Activated CD8-positive, alpha-beta memory T cell treated with anti-CD3 and anti-CD28 coated beads, Interleukin-2, amount 50 U/mL, for 48 hours (primary cell): ENCODE data around the gene FAM90A1.
A peak's percentile ranks its signal among the peaks of the same experiment; 100 is the strongest.
"Not testable (repeated sequence)": the region's sequence is repeated elsewhere in the genome, so short reads cannot be mapped to it uniquely, and the experiment has no call there.

Experiments
- DNase-seq: peaks from one replicate; pipeline ENCODE4 v3.0.0-alpha.2; 2020

The FAM90A1 gene, protein sequence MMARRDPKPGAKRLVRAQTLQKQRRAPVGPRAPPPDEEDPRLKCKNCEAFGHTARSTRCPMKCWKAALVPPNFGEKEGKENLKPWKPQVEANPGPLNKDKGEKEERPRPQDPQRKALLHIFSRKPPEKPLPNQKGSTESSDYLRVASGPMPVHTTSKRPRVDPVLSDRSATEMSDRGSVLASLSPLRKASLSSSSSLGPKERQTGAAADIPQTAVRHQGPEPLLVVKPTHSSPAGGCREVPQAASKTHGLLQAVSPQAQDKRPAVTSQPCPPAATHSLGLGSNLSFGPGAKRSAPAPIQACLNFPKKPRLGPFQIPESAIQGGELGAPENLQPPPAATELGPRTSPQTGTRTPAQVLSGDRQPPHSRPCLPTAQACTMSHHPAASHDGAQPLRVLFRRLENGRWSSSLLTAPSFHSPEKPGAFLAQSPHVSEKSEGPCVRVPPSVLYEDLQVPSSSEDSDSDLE

DNA sequence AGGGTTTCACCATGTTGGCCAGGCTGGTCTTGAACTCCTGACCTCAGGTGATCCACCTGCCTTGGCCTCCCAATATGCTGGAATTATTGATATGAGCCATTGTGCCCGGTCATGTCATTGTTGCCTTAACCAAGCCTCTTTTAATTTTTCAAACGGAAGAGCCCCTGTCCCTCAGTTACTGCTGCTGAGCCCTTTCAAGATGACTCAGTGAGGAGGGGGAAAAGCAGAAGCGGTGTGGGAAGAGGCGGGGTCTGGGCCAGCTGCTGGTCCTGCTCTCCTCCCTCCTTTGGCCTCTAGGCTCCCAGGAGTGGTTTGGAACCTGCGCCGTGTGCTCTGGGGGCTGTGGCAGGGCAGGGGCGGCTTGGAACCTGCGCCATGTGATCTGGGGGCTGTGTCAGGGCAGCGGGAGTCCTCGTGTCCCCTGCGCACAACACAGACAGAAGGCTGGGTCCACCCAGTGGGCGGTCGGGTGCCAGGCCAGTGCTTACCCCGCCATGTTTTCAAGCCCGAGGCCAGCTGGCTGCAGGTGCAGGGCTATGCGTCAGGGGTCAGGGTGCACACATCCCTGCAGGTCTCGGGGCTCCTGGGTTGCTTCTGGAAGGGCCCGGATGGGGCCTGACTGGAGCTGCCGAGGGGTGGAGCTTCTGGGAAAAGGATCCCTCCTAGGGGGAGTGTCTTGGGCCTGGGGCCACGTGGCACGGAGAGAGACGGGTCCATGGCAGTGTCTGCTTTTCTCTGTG, at the start of gene FAM90A1:
Gene FAM90A1, minus strand, starts transcription at position 627 of the 740 bp plus-strand sequence. CDS start 2,786 bp downstream, outside the sequence.
- not testable (repeated sequence) for DNase-seq

- not testable (repeated sequence) for DNase-seq
Observed at GRCh38 chr12:8276397-8276796, 49.0 kb upstream of the FAM90A1 start.

DNA sequence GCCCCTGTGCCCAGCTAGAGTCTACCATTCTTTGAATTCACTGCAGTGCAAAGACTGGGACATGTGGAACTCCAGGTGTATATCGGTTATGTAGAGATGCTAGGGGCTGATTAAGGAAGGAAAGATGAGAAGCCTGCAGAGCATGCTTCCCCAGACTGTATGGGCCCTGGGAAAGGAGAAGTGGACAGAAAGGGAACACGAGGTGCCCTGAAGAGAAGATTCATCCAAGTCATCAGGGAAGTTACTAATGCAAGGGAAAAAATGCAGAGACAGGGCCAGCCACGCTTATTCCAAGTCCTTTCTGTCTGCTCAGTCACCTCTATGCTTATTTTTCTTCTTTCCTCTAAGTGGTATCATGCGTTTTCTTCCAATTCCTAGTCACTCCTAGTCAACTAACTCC, 39.3 kb upstream of the FAM90A1 start:
- not testable (repeated sequence) for DNase-seq

GRCh38 chr12:8264236-8264635, 36.8 kb upstream of the FAM90A1 start:
- DNase-seq, result not testable (repeated sequence)

DNA sequence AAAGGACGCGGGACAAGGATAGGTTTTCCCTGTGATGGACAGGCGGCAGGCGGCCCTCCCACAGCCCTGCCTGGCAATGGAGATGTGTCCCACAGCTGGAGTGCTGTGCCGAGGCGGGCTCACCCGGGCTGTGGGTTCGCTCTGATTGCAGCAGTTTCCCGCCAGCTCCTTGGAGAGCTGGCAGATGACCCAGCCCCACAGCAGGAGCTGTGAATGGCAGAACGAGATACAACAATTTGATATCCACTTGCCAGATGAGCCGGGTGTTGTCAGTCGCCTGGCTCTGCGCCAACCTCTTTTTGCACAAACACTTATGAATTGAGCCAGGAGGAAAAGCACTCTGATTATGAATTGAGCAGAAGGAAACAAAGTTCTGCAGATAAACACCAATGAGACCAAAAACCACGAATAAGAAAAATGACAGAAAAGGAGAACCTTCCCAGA, 33.7 kb upstream of the FAM90A1 start:
- DNase-seq, result not testable (repeated sequence)

DNA sequence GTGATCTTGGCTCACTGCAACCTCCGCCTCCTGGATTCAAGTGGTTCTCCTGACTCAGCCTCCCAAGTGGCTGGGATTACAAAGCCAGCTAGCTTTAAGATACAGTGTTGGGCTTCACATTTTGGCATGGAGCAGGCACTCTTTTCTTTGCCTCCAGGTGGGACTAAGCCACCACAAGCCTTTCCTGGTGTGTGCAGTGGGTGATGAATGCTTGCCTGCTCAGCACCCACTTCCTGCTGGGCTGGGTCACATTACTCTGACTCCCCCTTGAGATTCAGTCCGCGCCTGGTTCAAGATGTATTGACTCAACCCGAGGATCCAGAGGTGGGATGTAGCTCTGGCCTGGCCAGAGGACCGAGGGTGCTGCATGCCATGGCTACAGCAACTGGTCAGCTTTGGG, 28.9 kb upstream of the FAM90A1 start:
- DNase-seq, result not testable (repeated sequence)

DNA sequence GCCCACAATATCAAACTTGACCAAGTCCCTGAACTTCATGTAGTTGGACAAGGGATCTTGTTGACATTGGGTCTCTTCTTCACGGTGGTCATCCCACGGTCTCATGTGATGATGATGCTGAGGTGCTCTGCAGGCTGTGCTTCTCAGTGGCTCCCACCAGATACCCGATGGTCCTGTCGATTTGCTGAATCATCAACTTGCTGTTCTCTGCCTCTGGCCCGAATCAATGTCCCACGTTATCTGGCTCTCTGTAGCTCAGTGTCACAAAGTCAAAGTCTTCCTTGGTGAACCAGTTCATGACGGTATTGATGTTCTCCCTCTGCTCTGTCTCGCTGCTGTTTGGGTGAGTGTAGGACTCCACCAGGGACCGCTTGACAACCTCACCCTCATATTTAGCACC, 27.3 kb upstream of the FAM90A1 start:
- not testable (repeated sequence) for DNase-seq

DNA sequence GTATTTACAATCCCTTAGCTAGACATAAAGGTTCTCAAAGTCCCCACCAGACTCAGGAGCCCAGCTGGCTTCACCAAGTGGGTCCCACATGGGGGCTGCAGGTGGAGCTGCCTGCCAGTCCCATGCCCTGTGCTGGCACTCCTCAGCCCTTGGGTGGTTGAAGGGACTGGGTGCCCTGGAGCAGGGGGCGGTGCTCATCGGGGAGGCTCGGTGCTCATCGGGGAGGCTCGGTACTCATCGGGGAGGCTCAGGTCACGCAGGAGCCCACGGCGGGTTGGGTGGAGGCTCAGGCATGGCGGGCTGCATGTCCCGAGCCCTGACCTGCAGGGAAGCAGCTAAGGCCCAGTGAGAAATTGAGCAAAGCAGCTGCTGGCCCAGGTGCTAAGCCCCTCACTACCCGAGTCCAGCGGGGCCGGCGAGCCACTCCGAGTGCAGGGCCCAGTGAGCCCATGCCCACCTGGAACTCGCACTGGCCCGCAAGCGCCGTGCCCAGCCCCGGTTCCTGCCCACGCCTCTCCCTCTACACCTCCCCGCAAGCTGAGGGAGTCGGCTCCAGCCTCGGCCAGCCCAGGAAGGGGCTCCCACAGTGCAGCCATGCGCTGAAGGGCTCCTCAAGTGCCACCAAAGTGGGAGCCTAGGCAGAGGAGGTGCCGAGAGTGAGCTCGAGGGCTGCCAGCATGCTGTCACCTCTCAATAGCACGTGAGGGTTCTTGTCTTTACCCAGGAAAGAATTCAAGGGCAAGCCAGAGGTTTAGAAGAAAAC, 24.8 kb upstream of the FAM90A1 start:
- DNase-seq, result not testable (repeated sequence)

- not testable (repeated sequence) for DNase-seq
Observed at GRCh38 chr12:8251616-8252015, 24.2 kb upstream of the FAM90A1 start.

GRCh38 chr12:8246941-8247535, 19.6 kb upstream of the FAM90A1 start:
- not testable (repeated sequence) for DNase-seq

DNA sequence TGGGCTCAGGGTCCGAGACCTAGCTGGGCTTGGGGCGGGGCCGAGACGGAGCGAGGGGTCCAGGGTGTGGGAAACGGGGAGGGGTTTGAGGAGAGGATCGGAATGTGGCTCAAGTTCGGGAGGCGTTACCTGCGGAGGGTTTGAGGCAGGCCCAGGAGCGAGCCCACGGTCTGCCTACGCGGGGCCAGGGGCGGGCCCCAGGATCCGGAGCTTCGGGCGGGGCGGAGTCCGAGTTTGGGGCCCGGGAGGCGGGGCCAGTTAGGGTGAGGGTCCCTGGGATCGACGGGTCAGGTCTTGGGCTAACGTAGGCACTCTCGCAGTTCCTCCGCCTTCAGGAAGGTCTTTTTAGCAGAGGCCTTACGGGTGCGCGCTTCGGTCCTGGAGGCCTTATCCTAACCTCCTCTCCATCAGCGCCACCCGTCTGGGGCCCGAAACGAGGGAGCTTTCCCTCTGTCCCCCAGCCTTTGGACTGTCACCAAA, 16.3 kb upstream of the FAM90A1 start:
- DNase-seq, result not testable (repeated sequence)

- DNase-seq, result peak; percentile 100
Observed at GRCh38 chr12:8242880-8243681, 15.7 kb upstream of the FAM90A1 start.

- not testable (repeated sequence) for DNase-seq
Observed at GRCh38 chr12:8242622-8242879, 15.1 kb upstream of the FAM90A1 start.

DNA sequence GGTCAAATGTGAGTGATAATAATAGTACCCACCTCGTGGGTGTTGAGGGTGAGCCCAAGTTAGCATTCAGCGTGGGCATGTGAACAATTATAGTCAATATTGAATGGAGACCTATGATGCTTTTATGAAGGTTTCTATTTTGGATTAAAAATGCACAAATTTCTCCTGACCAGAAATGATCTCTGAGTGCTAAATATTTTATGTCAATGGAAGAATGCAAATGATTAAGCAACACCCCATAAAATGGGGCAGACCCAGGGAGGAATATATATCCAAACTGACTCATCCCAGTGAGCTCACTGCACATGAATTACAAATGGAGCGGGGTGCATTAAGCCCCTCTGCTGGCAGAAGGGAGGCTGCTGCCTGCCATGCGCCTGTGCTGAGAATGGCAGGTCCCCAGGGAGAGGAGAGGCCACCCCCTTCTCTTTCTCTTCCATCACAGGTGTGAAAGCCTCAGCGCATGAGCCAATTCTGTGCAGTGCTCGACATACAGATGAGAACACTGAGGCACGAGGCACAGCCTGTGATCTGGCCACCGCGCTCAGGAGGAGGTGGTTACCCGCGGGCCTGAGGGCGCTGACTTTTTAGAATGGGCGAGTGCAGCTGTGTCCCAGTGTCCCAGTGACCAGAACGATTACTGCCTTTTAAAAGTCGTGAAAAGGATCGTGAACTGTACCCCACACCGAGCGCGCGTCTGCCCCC, 14.7 kb upstream of the FAM90A1 start:
- peak; percentile 68 for DNase-seq

DNA sequence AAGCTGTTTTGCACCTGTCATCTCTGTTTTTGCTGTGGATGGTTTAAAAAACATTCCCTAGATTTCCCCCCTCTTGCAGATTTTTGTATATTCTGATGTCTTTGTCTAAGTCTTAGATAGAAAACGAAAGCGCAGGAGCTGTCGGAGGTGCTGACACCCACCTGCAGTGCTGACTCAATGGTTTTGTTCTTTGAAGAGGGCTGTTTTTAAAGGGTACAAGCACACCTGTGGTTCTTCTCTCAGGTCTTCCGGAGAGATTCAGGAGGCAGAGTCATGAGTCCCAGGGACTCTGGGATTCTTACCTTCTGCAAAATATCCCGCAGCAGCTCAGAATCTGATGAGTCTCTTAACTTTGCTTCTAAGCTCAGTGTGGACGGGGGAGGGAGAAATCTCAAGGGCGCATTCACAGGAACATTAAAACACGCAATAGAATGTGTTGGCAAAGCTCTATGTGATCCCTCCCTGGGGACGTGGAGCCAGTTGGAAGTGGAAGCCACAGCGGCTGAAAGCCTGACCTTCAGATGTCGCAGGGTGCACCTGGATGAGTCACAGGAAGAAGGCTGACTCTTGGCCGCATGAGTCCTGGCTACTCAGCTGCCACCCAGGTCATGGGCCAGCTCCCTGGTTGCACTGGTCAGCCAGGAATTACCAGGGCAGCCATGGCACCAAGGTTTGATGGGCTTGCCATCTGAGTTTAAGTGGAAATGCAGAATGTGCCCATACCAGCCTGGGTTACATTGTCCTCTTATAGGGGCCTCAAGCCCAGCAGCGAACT, 13.1 kb upstream of the FAM90A1 start:
- DNase-seq, result not testable (repeated sequence)

GRCh38 chr12:8237031-8237430, 9.6 kb upstream of the FAM90A1 start:
- not testable (repeated sequence) for DNase-seq

GRCh38 chr12:8235316-8236157, 8.1 kb upstream of the FAM90A1 start:
- DNase-seq, result not testable (repeated sequence)

GRCh38 chr12:8234746-8235145, 7.3 kb upstream of the FAM90A1 start:
- not testable (repeated sequence) for DNase-seq

DNA sequence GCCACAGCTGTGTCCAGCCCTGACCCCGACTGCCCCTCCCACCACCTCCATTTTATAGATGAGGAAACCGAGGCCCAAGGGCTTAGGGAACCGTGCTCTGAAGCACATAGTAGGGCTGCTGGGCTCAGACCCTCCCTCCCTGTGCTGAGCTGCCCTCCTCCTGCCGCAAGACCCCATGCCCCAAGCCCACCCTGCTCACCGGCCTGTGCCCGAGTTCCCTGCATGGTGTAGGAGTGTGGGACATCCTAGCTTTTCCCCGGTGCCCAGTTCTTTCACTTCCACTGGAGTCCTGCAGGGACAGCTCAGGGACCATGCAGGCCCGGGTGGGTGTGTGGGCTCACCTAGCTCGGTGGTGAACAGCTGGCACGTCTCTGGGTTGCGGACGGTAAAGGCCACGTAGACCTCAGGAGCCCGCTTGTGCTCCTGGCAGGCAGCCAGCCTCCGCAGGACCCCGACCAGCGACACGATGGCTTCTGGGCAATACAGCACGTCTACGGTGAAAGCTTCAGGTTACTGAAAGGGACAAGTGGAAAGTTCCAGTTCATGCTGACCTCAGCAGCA, 6.6 kb upstream of the FAM90A1 start:
- DNase-seq, result not testable (repeated sequence)
